GM08714 (cell line): ENCODE results near the gene CABP1.

ENCODE experiments used
- H3K4me3 ChIP-seq: fragments of 200-500 bp; sonication (Bioruptor generic); 2 replicates; pipeline ENCODE4 v1.5.1; 2014; ENCODE audit warnings: mild to moderate bottlenecking, low read length, inconsistent platforms
- ZNF274 ChIP-seq: IDR thresholded peaks from 2 replicates; pipeline ENCODE4 v1.6.1; 2012; ENCODE audit warnings: mild to moderate bottlenecking, low read depth, low read length

The CABP1 gene

GRCh38 chr12:120650233-120650690 is 9.8 kb downstream of the CABP1 start:
- no peak for TF ChIP-seq ZNF274
- H3K4me3 ChIP-seq, result no peak overlapping the region

DNA sequence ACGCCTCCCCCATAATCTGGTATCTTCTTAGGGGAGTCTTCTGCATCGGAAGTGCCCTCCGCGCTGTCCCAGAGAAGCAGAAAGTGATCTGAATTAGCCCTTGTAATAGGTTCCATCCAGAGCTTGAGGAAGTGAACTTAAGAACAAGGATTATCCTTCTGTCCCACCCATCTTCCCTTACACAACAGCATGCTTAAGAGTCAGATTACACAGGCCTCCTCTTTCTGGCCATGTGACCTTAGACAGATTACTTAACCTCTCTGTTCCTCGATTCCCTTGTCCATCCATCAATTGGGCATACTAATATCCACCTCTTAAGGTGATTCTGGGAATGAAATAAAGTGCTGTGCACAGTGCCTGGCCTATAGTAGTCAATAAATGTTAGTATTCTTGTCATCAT is 11.4 kb downstream of the CABP1 start:
- no peak for TF ChIP-seq ZNF274
- no peak overlapping the region for H3K4me3 ChIP-seq

- no peak for TF ChIP-seq ZNF274
- no peak overlapping the region for H3K4me3 ChIP-seq
These were observed 12.4 kb downstream of the CABP1 start for GRCh38 chr12:120652656-120653435.

DNA sequence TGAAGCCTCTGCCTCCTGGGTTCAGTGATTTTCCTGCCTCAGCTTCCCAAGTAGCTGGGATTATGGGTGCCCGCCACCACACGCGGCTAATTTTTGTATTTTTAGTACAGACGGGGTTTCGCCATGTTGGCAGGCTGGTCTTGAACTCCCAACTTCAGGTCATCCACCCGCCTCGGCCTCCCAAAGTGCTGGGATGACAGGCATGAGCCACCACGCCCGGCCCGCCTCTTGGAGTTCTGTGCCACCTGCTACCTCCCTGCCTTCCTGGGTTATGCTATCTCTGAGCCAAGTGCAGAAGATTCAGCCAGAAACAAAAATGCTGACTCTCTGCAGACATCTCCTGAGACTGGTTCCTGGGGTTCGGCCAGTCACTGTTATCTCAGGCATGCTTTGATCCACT is 13.2 kb downstream of the CABP1 start:
- TF ChIP-seq ZNF274, result no peak
- H3K4me3 ChIP-seq, result no peak overlapping the region

DNA sequence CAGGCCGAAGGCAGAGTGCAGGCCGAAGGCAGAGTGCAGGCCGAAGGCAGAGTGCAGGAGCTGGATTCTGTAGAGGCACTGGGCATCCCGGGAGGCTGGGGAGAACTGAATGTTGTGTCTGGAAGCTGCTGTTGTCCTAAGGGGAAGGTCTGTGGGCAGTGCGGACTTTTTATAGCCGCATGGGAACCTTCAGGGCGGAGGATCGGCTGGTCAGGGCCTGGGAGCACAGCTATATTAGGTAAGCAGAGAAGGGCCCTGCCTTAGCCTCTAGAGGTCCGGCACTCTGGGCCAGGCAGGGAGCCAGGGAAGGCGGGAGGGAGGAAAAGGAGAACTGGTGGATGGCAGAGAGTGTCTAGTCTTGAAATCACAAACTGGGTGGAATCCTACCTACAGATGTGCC is 14.2 kb downstream of the CABP1 start:
- TF ChIP-seq ZNF274, result no peak
- no peak overlapping the region for H3K4me3 ChIP-seq

GRCh38 chr12:120656008-120656407 is 15.6 kb downstream of the CABP1 start:
- no peak for TF ChIP-seq ZNF274
- H3K4me3 ChIP-seq, result no peak overlapping the region

DNA sequence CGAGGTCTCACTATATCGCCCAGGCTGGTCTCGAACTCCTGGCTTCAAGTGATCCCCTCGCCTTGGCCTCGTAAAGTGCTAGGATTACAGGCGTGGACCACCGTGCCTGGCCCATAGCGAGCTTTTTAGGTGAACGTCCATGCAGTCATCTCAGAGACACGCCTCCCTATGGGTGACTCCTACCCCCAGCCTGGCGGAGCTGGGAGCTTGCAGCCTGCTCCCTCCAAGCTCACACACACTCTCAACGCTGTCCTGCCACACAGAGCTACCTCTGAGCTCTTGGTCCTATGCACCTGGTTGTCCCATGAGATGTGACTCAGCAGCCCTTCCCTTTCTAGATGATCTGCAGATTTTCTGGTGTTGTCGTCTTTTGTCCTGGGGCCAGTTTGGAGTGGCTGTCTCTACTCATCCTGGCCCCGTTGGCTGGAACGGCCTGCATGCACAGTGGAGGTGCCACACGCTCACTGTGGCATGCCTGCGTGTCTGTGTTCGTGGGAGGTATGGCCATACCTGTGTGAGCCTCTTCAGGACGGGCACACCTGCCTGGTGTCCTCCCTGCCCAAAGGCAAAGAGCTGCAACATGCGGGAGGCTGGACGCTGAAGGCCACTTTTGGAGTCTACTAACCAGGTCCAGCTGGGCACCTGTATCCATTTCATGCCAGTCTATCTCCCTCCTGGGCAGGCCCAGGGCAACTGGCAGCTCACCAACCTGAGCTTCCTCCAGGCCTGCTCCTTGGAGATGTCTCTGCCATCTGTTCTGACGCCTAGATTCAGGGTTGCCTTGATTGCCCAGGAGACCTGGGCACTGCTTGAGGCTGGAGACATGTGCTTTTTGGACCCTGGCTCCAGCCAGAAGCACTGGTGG is 18.1 kb downstream of the CABP1 start:
- no peak overlapping the region for H3K4me3 ChIP-seq
- TF ChIP-seq ZNF274, result no peak

- no peak overlapping the region for H3K4me3 ChIP-seq
- TF ChIP-seq ZNF274, result no peak
These were observed 18.7 kb downstream of the CABP1 start for GRCh38 chr12:120659151-120659525.

GRCh38 chr12:120661432-120661831 is 21.0 kb downstream of the CABP1 start:
- no peak for TF ChIP-seq ZNF274
- no peak overlapping the region for H3K4me3 ChIP-seq

GRCh38 chr12:120662879-120663278 is 22.5 kb downstream of the CABP1 start:
- TF ChIP-seq ZNF274, result no peak
- no peak overlapping the region for H3K4me3 ChIP-seq

GRCh38 chr12:120663741-120664140 is 23.3 kb downstream of the CABP1 start:
- H3K4me3 ChIP-seq, result no peak overlapping the region
- no peak for TF ChIP-seq ZNF274

DNA sequence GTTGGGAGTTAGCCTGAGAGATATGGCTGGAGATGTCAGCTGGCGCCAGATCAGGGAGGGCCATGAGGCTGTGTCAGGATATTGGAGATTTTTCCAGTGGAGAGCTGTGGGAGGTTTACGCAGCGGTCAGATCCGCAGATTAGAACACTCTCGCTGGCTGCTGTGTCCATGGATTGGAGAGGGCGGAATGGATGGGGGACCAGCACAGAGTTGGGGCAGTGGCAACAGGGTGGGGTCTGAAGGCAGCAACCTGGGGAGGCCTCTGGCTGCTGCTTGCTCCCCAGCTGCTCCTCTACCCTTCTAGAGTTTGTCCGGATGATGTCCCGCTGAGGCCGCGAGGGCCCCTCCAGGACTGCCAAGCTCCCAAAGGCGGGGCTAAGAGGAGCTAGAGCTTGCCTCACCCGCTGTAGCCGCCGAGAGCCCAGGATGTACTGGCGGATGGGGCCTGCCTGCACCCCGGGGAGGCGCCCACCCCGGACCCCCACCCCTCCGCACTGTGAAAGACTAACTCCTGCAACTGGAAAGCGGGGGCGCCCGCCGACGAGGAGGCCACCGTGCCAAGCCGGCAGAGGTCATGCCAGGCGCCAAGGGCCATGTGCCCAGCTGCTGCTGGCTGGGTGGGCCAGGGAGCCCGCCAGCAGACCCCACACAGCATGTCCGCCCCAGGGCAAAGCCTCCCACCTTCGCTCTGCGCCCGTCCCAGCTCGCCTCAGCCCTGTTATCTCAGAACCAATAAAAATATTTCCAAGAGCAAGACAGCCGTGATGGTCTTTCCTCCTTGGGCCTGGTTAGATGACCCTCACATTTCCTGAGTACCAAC is 26.4 kb downstream of the CABP1 start:
- no peak overlapping the region for H3K4me3 ChIP-seq
- no peak for TF ChIP-seq ZNF274

GRCh38 chr12:120668091-120668867 is 27.9 kb downstream of the CABP1 start:
- no peak for TF ChIP-seq ZNF274

More at GRCh38 chr12:120668091-120668867, 27.9 kb downstream of the CABP1 start:
- no peak overlapping the region for H3K4me3 ChIP-seq
